HepG2 (cell line): ENCODE measurements around the gene FNDC3B. TPM values are rescaled to one million over a fixed set of nuclear protein-coding genes. Genes with fewer than 3 reads are reported as not detected.

Experiments used
- E2F1 ChIP-seq: sonication (generic); formaldehyde crosslinking; IDR thresholded peaks from 2 replicates; pipeline ENCODE4 v1.5.0; 2020; ENCODE audit warnings: missing genetic modification reagents
- ETS1 ChIP-seq: sonication (generic); formaldehyde crosslinking; IDR thresholded peaks from 2 replicates; pipeline ENCODE4 v1.4.0; 2020; ENCODE audit warnings: missing genetic modification reagents
- HNF4G ChIP-seq, 2 experiments: sonication (generic) in 1 of 2; formaldehyde crosslinking in 1 of 2; IDR thresholded peaks; 2 replicates each; pipeline versions ENCODE4 v1.4.0 to v1.6.1; 2011 to 2020; ENCODE audit warnings: borderline replicate concordance in 2 of 2, low read depth in 2 of 2, mild to moderate bottlenecking in 2 of 2, low read length in 1 of 2, missing genetic modification reagents in 1 of 2, moderate library complexity in 1 of 2
- IKZF1 ChIP-seq: fragments of 450-650 bp; IDR thresholded peaks from 2 replicates; pipeline ENCODE4 v1.7.1; 2016
- KDM4B ChIP-seq: sonication (generic); formaldehyde crosslinking; IDR thresholded peaks from 2 replicates; pipeline ENCODE4 v1.4.0; 2020; ENCODE audit warnings: missing genetic modification reagents
- KDM5A ChIP-seq: fragments of 200-600 bp; sonication (generic); IDR thresholded peaks from 2 replicates; pipeline ENCODE4 v1.7.0; 2018; ENCODE audit warnings: antibody characterized with exemption, mild to moderate bottlenecking, low read length, borderline replicate concordance
- MAFG ChIP-seq: sonication (generic); formaldehyde crosslinking; IDR thresholded peaks from 2 replicates; pipeline ENCODE4 v1.5.1; 2020; ENCODE audit warnings: mild to moderate bottlenecking, missing genetic modification reagents
- MAZ ChIP-seq, 2 experiments: sonication (generic) in 1 of 2; formaldehyde crosslinking in 1 of 2; IDR thresholded peaks; 2 replicates each; pipeline versions ENCODE4 v1.5.0 to v1.6.1; 2012 to 2020; ENCODE audit warnings: low read depth in 2 of 2, mild to moderate bottlenecking in 2 of 2, borderline replicate concordance in 1 of 2, improper control_type of control experiment in 1 of 2, low read length in 1 of 2, missing genetic modification reagents in 1 of 2, moderate library complexity in 1 of 2
- REST ChIP-seq, 2 experiments: IDR thresholded peaks; 2 replicates each; pipeline ENCODE4 v1.6.1; 2011 to 2012; ENCODE audit warnings: low read length in 2 of 2, borderline replicate concordance in 1 of 2, low read depth in 1 of 2, mild to moderate bottlenecking in 1 of 2, moderate library complexity in 1 of 2
- ZBTB8A ChIP-seq: sonication (generic); formaldehyde crosslinking; IDR thresholded peaks from 2 replicates; pipeline ENCODE4 v1.4.0; 2020; ENCODE audit warnings: mild to moderate bottlenecking, low read depth, missing genetic modification reagents, borderline replicate concordance
- polyA plus RNA-seq, 8 experiments: library from polyadenylated mRNA; depleted of rRNA in 3 of 8; stranded (reverse) in 7 of 8; unstranded in 1 of 8; fragments of >200 nt; fragmentation: Illumina TruSeq in 4 of 8; extraction: Trizol in 4 of 8; gene quantifications; 2 replicates each; pipeline versions ENCODE4 v1.2.1 to v1.2.3, GENCODE V29; 2011 to 2016; ENCODE audit warnings: low read depth in 4 of 8, missing spikeins in 1 of 8, mixed read lengths in 1 of 8; ENCODE audit not compliant: insufficient read depth in 1 of 8
- total RNA-seq, 5 experiments: library from RNA; depleted of rRNA; stranded (reverse); fragments of >200 nt; fragmentation: Illumina TruSeq; extraction: Trizol; gene quantifications; 2 replicates each; pipeline ENCODE4 v1.2.3, GENCODE V29; 2016; ENCODE audit warnings: low read depth in 1 of 5
- TF ChIP-seq, protein P1 (sequence below): sonication (generic); formaldehyde crosslinking; IDR thresholded peaks from 2 replicates; pipeline ENCODE4 v1.8.1; 2022; ENCODE audit warnings: low read depth, mild to moderate bottlenecking, missing genetic modification reagents

FNDC3B gene
- total and polyA plus RNA-seq, 2 of the 13 experiments (the other 11 are each of a cell fraction or from before 2014, with no cell fraction given): 74.8 to 103 TPM

DNA sequence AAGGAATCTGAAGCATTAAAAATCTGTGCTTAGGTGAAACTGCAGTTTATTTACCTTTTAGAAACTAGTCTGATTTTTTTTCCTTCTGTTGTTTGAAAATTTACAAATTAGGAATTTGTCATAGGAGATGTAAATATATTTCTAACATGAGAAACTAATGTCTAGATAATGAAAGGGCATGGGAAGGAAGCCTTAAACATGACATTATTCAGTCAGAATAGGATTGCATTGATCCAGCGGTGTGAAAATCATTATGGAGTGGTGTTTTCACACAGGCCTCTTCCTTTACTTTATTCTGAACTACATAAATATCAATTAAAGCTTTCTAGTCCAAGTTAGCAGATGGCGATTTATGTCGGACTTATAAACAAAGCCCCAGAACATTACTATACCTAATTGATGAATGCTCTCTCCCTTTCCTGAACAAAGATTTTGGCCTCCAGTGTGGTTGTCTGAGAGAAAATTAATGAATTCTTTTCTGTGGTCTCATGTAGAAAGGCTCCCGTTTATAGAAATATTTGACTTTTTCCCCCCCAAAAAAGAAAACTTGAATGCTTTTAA, 37.9 kb downstream of the FNDC3B start (continued):
- TF ChIP-seq KDM4B (CRISPR knock-in tag): no peak
- no peak for TF ChIP-seq KDM5A
- no peak for TF ChIP-seq HNF4G (IDR thresholded peaks at IDR 0.05; ENCODE audit: borderline replicate concordance, low read depth, low read length)
- no peak for TF ChIP-seq HNF4G (CRISPR knock-in tag; IDR thresholded peaks at IDR 0.05; ENCODE audit: borderline replicate concordance, low read depth)
- no peak for TF ChIP-seq E2F1 (CRISPR knock-in tag)
- TF ChIP-seq MAFG (CRISPR knock-in tag): no peak
- no peak for TF ChIP-seq MAZ (IDR thresholded peaks at IDR 0.05; ENCODE audit: borderline replicate concordance, low read depth, low read length)
- TF ChIP-seq MAZ (CRISPR knock-in tag; IDR thresholded peaks at IDR 0.05; ENCODE audit: low read depth): no peak
- TF ChIP-seq, protein P1, sequence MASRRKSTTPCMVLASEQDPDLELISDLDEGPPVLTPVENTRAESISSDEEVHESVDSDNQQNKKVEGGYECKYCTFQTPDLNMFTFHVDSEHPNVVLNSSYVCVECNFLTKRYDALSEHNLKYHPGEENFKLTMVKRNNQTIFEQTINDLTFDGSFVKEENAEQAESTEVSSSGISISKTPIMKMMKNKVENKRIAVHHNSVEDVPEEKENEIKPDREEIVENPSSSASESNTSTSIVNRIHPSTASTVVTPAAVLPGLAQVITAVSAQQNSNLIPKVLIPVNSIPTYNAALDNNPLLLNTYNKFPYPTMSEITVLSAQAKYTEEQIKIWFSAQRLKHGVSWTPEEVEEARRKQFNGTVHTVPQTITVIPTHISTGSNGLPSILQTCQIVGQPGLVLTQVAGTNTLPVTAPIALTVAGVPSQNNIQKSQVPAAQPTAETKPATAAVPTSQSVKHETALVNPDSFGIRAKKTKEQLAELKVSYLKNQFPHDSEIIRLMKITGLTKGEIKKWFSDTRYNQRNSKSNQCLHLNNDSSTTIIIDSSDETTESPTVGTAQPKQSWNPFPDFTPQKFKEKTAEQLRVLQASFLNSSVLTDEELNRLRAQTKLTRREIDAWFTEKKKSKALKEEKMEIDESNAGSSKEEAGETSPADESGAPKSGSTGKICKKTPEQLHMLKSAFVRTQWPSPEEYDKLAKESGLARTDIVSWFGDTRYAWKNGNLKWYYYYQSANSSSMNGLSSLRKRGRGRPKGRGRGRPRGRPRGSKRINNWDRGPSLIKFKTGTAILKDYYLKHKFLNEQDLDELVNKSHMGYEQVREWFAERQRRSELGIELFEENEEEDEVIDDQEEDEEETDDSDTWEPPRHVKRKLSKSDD (CRISPR knock-in tag): no peak
- TF ChIP-seq REST (IDR thresholded peaks at IDR 0.05; ENCODE audit: borderline replicate concordance in 1 of 2, low read depth in 1 of 2, low read length in 2 of 2): no peak
- no peak for TF ChIP-seq IKZF1
- no peak for TF ChIP-seq ZBTB8A (CRISPR knock-in tag)
- TF ChIP-seq ETS1: no peak
